Neural progenitor cell (in vitro differentiated cells): Measurements from ENCODE around the gene SLC38A8.

Source experiments
- CTCF ChIP-seq: fragments of 200-600 bp; sonication (generic); IDR thresholded peaks from 2 replicates; pipeline ENCODE4 v1.5.1; 2017; ENCODE audit warnings: antibody characterized with exemption, mild to moderate bottlenecking
- EZH2 ChIP-seq: fragments of 200-600 bp; sonication (generic); IDR thresholded peaks from 2 replicates; pipeline ENCODE4 v1.6.1; 2017; ENCODE audit warnings: antibody characterized with exemption, mild to moderate bottlenecking, moderate library complexity
- EZH2phosphoT487 ChIP-seq: fragments of 200-600 bp; sonication (generic); IDR thresholded peaks from 2 replicates; pipeline ENCODE4 v1.6.1; 2017; ENCODE audit warnings: antibody characterized with exemption

- no peak for TF ChIP-seq CTCF
- no peak for TF ChIP-seq EZH2phosphoT487
- no peak for TF ChIP-seq EZH2
Measured at GRCh38 chr16:83972256-83973008, 70.2 kb downstream of the SLC38A8 start.
